ENCODE results near the gene LDHAL6A. TPM values are rescaled to one million over a fixed set of nuclear protein-coding genes. Genes with fewer than 3 reads are reported as not detected.

The LDHAL6A gene
- total RNA-seq, 1 donor, result not detected

DNA sequence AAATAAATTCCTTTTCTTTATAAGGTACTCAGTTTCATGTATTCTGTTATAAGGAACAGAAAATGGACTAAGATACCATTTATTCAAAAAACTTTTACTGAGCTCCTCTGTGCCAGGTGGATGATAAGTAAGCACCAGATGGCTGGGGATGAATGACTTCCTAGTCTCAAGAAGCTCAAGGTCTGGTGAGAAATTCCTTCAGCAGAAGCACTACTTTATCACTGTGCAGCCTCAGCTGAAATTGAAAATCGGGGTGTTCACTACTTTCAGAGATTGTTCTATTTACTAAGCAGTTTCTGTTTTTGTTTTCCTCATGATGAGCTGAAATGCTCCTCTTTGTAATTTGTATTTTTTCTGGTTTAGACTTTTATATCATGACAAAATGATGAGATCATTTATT lies 7.8 kb downstream of the LDHAL6A start:
- TF ChIP-seq, protein P1, sequence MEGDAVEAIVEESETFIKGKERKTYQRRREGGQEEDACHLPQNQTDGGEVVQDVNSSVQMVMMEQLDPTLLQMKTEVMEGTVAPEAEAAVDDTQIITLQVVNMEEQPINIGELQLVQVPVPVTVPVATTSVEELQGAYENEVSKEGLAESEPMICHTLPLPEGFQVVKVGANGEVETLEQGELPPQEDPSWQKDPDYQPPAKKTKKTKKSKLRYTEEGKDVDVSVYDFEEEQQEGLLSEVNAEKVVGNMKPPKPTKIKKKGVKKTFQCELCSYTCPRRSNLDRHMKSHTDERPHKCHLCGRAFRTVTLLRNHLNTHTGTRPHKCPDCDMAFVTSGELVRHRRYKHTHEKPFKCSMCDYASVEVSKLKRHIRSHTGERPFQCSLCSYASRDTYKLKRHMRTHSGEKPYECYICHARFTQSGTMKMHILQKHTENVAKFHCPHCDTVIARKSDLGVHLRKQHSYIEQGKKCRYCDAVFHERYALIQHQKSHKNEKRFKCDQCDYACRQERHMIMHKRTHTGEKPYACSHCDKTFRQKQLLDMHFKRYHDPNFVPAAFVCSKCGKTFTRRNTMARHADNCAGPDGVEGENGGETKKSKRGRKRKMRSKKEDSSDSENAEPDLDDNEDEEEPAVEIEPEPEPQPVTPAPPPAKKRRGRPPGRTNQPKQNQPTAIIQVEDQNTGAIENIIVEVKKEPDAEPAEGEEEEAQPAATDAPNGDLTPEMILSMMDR (IDR thresholded peaks at IDR 0.05; ENCODE audit: insufficient read depth, low read depth, low read length), result no peak
- no peak for DNase-seq (ENCODE audit: low read depth)
- H3K4me3 ChIP-seq (ENCODE audit: low read depth, low read length), result no peak overlapping the region

DNA sequence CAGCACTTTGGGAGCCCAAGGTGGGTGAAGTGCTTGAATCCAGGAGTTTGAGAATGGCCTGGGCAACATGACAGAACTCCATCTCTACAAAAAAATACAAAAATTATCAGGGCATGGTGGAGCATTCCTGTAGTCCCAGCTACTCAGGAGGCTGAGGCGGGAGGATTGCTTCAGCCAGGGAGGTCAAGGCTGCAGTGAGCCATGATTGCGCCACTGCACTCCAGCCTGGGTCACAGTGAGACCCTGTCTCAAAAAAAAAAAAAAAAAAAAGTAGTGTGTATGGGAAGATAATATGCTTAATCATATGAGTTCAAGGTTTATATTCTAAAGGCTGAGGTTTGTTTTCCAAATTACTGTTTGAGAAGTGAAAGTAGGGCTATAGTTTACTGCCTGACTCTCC lies 10.7 kb downstream of the LDHAL6A start:
- TF ChIP-seq, protein P1 (IDR thresholded peaks at IDR 0.05; ENCODE audit: insufficient read depth, low read depth, low read length), result no peak
- H3K4me3 ChIP-seq (ENCODE audit: low read depth, low read length), result no peak overlapping the region
- DNase-seq (ENCODE audit: low read depth), result no peak

DNA sequence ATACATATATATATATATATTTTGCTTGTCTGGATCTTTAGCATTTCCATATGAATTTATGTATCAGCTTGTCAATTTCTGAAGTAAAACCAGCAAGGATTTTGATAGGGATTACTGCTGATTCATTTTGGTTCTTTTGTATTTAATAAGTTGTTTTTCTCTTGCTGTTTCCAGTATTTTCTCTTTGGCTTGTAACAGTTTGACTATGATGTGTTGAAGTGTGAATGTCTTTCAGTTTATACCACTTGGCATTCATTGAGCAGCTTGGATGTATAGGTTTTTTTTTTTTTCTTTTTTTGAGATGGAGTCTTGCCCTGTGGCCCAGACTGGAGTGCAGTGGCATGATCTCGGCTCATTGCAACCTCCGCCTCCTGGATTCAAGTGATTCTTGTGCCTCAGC lies 12.4 kb downstream of the LDHAL6A start:
- no peak for DNase-seq (ENCODE audit: low read depth)
- H3K4me3 ChIP-seq (ENCODE audit: low read depth, low read length), result no peak overlapping the region
- TF ChIP-seq, protein P1 (IDR thresholded peaks at IDR 0.05; ENCODE audit: insufficient read depth, low read depth, low read length), result no peak

DNA sequence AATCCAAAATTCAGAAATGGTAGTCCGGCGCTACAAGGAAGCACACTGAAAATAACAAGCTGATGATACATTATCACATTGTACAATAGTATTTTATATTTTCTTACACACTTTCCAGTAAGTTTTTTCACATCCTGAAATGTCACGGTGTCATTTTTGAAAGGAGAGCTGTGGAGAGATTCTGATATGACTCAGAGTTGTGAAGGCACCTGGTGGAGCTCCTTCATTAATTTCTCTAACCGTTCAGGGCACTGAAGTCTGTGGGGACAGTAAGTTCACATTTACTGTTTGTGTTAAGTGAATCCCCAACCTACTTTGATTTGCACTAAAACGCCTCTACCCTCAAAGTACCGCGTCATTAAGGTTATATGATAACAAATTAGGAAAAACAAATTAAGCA lies 13.3 kb downstream of the LDHAL6A start:
- DNase-seq (ENCODE audit: low read depth), result no peak
- TF ChIP-seq, protein P1 (IDR thresholded peaks at IDR 0.05; ENCODE audit: insufficient read depth, low read depth, low read length), result no peak
- no peak overlapping the region for H3K4me3 ChIP-seq (ENCODE audit: low read depth, low read length)

DNA sequence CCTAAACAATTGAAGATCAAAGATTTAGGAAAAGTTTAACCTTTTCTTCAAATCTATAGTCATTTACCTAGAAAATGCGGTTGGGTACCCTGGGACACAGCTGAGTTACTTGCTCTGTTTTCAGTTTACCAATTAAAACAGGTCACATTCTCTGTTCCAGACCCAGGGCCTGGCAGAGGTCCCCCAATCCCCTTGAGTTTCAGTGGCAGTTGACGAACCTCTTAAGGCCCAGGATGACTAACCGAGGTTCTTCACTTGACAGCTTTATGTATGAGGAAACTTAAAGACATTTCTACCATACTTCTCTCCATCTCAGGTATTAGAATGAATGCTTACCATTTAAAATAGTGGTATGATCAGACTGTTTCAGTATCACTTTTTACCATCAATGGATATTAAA lies 16.3 kb downstream of the LDHAL6A start:
- no peak overlapping the region for H3K4me3 ChIP-seq (ENCODE audit: low read depth, low read length)
- no peak for DNase-seq (ENCODE audit: low read depth)
- TF ChIP-seq, protein P1 (IDR thresholded peaks at IDR 0.05; ENCODE audit: insufficient read depth, low read depth, low read length), result no peak

DNA sequence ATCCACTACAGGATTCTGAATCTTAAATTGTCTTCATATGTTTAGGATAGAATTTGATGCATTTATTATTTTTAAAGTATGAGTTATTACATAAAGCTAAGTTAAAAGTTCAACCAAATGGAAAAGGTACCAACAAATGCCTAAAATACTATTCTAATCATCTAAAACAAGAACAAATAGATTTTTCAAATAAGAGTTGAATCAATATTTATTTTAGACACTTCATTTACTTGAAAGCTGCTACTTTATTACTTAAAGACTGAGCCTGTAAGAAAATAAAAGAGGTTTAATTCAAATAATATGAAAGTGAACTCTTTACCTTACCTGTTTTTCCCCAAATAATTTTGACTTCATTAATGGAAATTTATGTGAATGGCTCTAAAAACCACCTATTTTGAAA lies 16.9 kb downstream of the LDHAL6A start:
- DNase-seq (ENCODE audit: low read depth), result no peak
- TF ChIP-seq, protein P1 (IDR thresholded peaks at IDR 0.05; ENCODE audit: insufficient read depth, low read depth, low read length), result no peak

DNA sequence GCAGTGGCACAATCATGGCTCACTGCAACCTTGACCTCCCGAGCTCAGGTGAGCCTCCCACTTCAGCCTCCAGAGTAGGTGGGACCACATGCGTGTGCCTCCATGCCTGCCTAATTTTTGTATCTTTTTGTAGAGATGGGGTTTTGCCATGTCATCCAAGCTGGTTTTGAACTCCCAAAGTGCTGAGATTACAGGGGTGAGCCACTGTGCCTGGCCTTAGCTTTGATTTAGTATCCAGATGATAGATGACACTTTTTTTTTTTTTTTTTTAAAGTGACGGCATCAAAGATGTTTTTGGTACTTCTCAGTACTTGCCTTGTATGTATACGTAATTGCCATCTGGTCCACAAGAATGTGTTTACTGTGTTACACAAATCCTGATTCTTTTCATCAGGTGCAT lies 23.4 kb downstream of the LDHAL6A start:
- no peak overlapping the region for H3K4me3 ChIP-seq (ENCODE audit: low read depth, low read length)
- TF ChIP-seq, protein P1 (IDR thresholded peaks at IDR 0.05; ENCODE audit: insufficient read depth, low read depth, low read length), result no peak
- DNase-seq (ENCODE audit: low read depth), result no peak

More for the DNA sequence above, 16.9 kb downstream of the LDHAL6A start:
- no peak overlapping the region for H3K4me3 ChIP-seq (ENCODE audit: low read depth, low read length)
